Activated naive CD4-positive, alpha-beta T cell treated with anti-CD3 and anti-CD28 coated beads, Interleukin-2, amount 50 U/mL, for 72 hours (primary cell): ENCODE measurements around the gene L3MBTL4. TPM values are rescaled to one million over a fixed set of nuclear protein-coding genes. Genes with fewer than 3 reads are reported as not detected.

Experiments
- ATAC-seq, 2 donors: fragments of 150-1000 bp; cut with Tn5 transposase; 2 replicates each; pipeline ENCODE4 v1.10.0; 2021; ENCODE audit warnings: mild to moderate bottlenecking in 2 of 2, moderate library complexity in 2 of 2
- DNase-seq, 2 donors: peaks; one replicate each; pipeline ENCODE4 v3.0.0; 2021 to 2022; ENCODE audit warnings: low spot score in 2 of 2
- H3K27ac Mint-ChIP-seq, 2 donors: one replicate each; pipeline ENCODE4 v1.8.0; 2022; ENCODE audit warnings: mild to moderate bottlenecking in 2 of 2, mixed read lengths in 2 of 2
- H3K36me3 Mint-ChIP-seq, 2 donors: one replicate each; pipeline ENCODE4 v1.8.0; 2022; ENCODE audit warnings: mixed read lengths in 2 of 2
- H3K9me3 Mint-ChIP-seq, 2 donors: one replicate each; pipeline ENCODE4 v1.8.0; 2022; ENCODE audit warnings: mixed read lengths in 2 of 2
- total RNA-seq, 2 donors: library from RNA; stranded (reverse); gene quantifications; one replicate each; pipeline ENCODE4 v1.2.3, GENCODE V29; 2022

The L3MBTL4 gene
- total RNA-seq, 2 donors from 2014 or later: 0.10 to 0.55 TPM

- no peak overlapping the region for H3K27ac Mint-ChIP-seq
- peaks cover 28 to 29% of the 10 kb centered on the region in 2 donors for H3K9me3 Mint-ChIP-seq
- DNase-seq (no peak), ATAC-seq (no peak)
- peaks cover 0 to 5% of the 10 kb centered on the region in 2 donors for H3K36me3 Mint-ChIP-seq
Observed at GRCh38 chr18:6376433-6377229, 38.1 kb downstream of the L3MBTL4 start.

DNA sequence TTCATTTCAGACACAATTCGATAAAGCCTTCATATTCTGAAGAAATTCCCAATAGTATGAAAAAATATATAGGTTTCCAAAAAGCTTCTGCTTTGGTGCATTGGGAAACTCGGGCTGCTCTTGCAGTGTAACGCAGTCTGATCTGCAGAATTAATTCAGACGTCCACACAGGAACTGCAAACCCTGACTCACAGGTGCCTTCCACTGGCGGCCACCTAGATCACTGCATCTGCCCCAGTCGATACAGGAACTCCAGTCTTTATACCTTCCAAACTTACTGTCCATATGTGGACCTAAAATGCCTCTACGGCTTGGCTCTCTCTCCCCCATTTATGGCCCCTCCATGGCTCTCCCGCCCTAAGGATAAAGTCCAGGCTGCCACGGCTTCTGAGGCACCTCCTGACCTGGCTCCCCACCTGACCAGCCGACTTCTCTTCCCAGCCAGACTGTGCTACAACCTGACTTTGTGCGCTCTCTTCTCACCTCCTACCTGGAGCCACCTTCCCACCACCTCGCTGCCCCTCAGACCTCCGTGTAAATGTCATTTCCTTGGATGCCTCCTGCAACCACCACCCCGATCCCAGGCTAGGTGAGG lies 39.7 kb downstream of the L3MBTL4 start:
- no peak for ATAC-seq
- no peaks in the 10 kb centered on the region for H3K36me3 Mint-ChIP-seq

DNA sequence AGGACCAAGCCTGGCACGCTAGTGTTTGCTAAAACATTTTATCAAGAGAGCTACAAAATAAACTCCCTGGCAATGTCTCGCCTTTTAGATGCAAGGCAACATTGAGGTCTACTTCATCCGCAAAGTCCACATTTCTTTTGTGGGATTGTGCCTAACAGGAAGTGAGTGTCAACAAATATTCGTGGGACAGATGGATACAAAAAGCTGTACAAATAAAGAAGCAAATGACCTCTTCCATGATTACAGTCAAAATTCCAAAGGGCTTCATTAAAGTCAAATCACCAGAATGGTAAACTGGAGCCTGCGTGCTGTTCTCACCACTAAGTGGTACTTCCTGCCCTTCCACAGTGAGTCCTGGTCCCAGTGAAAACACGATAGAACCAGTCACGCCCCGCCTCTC lies 40.4 kb downstream of the L3MBTL4 start:
- no peaks in the 10 kb centered on the region for H3K36me3 Mint-ChIP-seq
- peaks cover 18 to 22% of the 10 kb centered on the region in 2 donors for H3K9me3 Mint-ChIP-seq
- DNase-seq (no peak), ATAC-seq (no peak)
- H3K27ac Mint-ChIP-seq: no peak overlapping the region

More for the DNA sequence above, 39.7 kb downstream of the L3MBTL4 start:
- Mint-ChIP-seq H3K9me3 (peaks cover 22 to 23% of the 10 kb centered on the region in 2 donors), H3K27ac (no peak overlapping the region)
- DNase-seq: no peak

- ATAC-seq (no peak), DNase-seq (no peak)
- Mint-ChIP-seq H3K9me3 (peaks cover 20% of the 10 kb centered on the region in 2 donors), H3K36me3 (no peaks in the 10 kb centered on the region), H3K27ac (no peak overlapping the region)
Observed at GRCh38 chr18:6373187-6373586, 41.5 kb downstream of the L3MBTL4 start.

- DNase-seq: no peak
- Mint-ChIP-seq H3K9me3 (peaks cover 17 to 24% of the 10 kb centered on the region in 2 donors), H3K36me3 (no peaks in the 10 kb centered on the region), H3K27ac (no peak overlapping the region)
- ATAC-seq: no peak
Observed at GRCh38 chr18:6370886-6371635, 43.6 kb downstream of the L3MBTL4 start.

GRCh38 chr18:6370410-6370809 lies 44.3 kb downstream of the L3MBTL4 start:
- DNase-seq (no peak), ATAC-seq (no peak)
- H3K36me3 Mint-ChIP-seq: no peaks in the 10 kb centered on the region
- no peak overlapping the region for H3K27ac Mint-ChIP-seq
- peaks cover 15 to 21% of the 10 kb centered on the region in 2 donors for H3K9me3 Mint-ChIP-seq

GRCh38 chr18:6368017-6368416 lies 46.7 kb downstream of the L3MBTL4 start:
- Mint-ChIP-seq H3K27ac (no peak overlapping the region), H3K9me3 (peaks cover 4 to 12% of the 10 kb centered on the region in 2 donors), H3K36me3 (no peaks in the 10 kb centered on the region)
- ATAC-seq (no peak), DNase-seq (no peak)

DNA sequence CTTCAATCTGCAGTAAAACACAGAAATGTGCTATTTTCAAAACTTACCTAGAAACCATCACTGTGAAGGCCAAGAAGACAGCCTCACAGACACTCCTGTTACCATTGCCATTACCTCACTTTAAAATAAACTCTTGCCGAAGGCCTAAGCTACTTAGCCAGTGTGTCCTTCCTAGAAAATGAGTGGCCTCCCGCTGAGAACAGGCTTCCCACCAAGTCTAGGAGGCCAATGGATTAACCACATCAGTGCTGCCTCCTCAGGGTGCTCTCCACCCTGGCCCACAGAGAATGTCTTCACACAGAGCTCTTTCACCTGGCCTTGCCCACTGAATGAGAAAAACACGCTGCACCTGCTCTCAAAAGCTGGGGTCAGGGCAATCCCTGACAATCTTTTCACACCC lies 47.5 kb downstream of the L3MBTL4 start:
- H3K36me3 Mint-ChIP-seq: no peaks in the 10 kb centered on the region
- DNase-seq (no peak), ATAC-seq (no peak)
- peaks cover 4 to 12% of the 10 kb centered on the region in 2 donors for H3K9me3 Mint-ChIP-seq
- H3K27ac Mint-ChIP-seq: no peak overlapping the region

DNA sequence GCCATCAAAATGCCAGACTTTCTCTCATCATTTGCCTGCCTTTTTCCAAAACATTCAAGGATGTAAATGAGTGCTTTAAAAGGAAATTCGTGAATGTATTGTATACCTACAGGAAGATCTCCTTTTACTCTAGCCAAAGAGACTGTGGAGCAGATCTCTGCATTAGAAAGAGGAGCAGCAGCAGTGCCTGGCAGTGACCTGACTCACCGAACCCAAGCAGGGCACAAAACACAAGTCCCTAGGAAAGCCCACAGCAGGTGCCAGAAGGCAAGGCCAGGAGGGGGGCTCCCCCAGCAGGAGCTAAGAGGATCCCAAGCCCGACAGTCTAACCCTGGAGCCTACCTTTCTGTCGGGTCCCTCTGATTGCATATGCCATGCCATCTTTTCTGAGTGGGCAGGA lies 47.9 kb downstream of the L3MBTL4 start:
- no peak for DNase-seq
- ATAC-seq: no peak
- Mint-ChIP-seq H3K36me3 (no peaks in the 10 kb centered on the region), H3K27ac (no peak overlapping the region), H3K9me3 (peaks cover 4 to 12% of the 10 kb centered on the region in 2 donors)

- no peak for ATAC-seq
- H3K9me3 Mint-ChIP-seq: peaks cover 4 to 12% of the 10 kb centered on the region in 2 donors
- H3K36me3 Mint-ChIP-seq: no peaks in the 10 kb centered on the region
- no peak for DNase-seq
- H3K27ac Mint-ChIP-seq: no peak overlapping the region
Observed at GRCh38 chr18:6365385-6365784, 49.3 kb downstream of the L3MBTL4 start.

GRCh38 chr18:6363216-6363615 lies 51.5 kb downstream of the L3MBTL4 start:
- peak; percentile 39 to 43 for ATAC-seq
- no peaks in the 10 kb centered on the region for H3K36me3 Mint-ChIP-seq
- H3K9me3 Mint-ChIP-seq: peaks cover 0 to 7% of the 10 kb centered on the region in 2 donors
- no peak overlapping the region for H3K27ac Mint-ChIP-seq
- DNase-seq: no peak

DNA sequence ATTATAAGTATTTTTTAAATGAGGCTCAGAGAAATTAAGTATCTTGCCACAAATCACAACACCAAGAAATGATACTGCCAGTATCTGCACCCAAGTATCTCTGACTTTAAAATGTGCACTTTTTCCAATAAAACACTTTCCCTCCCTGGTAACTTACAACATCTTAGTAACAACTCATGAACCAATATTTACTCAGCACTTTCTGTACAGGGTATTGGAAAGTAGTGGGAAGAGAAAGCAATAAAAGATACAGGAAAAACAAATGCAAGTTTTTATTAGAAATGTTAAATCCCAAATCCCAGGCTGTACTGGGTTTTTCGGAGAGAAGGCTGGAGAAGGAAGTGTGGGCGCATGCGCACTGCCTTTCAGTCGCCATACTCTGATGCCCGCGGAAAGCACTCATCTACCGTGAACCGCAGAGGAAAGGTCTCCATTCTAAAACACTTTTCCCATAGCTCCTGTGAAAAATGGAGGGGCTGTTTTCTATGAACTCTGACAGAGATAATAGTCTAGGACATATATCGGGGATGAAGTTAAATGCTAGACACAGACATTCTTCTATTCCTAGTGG lies 52.1 kb downstream of the L3MBTL4 start:
- DNase-seq: no peak
- peaks cover 0 to 1% of the 10 kb centered on the region in 2 donors for H3K9me3 Mint-ChIP-seq
- H3K36me3 Mint-ChIP-seq: no peaks in the 10 kb centered on the region
- no peak overlapping the region for H3K27ac Mint-ChIP-seq
- ATAC-seq: no peak

- no peak for DNase-seq
Observed at GRCh38 chr18:6357668-6358067, 57.0 kb downstream of the L3MBTL4 start.

GRCh38 chr18:6355789-6356589 lies 58.7 kb downstream of the L3MBTL4 start:
- Mint-ChIP-seq H3K27ac (no peak overlapping the region), H3K9me3 (peaks cover 0 to 5% of the 10 kb centered on the region in 2 donors), H3K36me3 (no peaks in the 10 kb centered on the region)
- peak; percentile 74 to 79 for ATAC-seq
- no peak for DNase-seq

More at GRCh38 chr18:6357668-6358067, 57.0 kb downstream of the L3MBTL4 start:
- no peaks in the 10 kb centered on the region for H3K36me3 Mint-ChIP-seq
- H3K27ac Mint-ChIP-seq: no peak overlapping the region
- peaks cover 0 to 5% of the 10 kb centered on the region in 2 donors for H3K9me3 Mint-ChIP-seq
- no peak for ATAC-seq

DNA sequence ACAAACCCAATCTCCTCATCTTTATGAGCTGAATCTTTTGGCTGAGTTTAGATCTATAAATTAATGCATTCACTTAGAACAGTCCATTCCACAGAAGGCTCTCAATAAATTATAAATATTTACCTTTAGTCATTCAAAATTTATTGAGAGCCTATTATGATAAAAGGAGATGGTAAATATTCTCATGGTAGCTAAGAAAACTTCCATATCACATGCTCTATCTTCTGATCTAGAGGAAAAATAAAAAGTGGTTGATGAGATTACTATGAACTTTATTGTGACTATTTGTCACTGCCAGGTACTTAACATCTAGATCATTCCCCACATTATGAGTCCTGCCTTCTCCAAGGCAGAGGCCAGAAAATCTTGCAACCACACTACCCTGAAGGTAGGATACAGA lies 62.4 kb downstream of the L3MBTL4 start:
- peaks cover 0 to 5% of the 10 kb centered on the region in 2 donors for H3K9me3 Mint-ChIP-seq
- H3K27ac Mint-ChIP-seq: no peak overlapping the region
- DNase-seq (no peak), ATAC-seq (no peak)
- H3K36me3 Mint-ChIP-seq: no peaks in the 10 kb centered on the region

- no peak for DNase-seq
- Mint-ChIP-seq H3K27ac (no peak overlapping the region), H3K9me3 (peaks cover 4 to 27% of the 10 kb centered on the region in 2 donors), H3K36me3 (peaks cover 0 to 27% of the 10 kb centered on the region in 2 donors)
- no peak for ATAC-seq
Observed at GRCh38 chr18:6342990-6343389, 71.7 kb downstream of the L3MBTL4 start.
